Measurements from ENCODE around the gene GAREM1. TPM values are rescaled to one million over a fixed set of nuclear protein-coding genes. Genes with fewer than 3 reads are reported as not detected.

GAREM1 gene
- total and polyA plus RNA-seq, 3 donors from 2014 or later = 10.7 to 16.2 (median 15.2) TPM

DNA sequence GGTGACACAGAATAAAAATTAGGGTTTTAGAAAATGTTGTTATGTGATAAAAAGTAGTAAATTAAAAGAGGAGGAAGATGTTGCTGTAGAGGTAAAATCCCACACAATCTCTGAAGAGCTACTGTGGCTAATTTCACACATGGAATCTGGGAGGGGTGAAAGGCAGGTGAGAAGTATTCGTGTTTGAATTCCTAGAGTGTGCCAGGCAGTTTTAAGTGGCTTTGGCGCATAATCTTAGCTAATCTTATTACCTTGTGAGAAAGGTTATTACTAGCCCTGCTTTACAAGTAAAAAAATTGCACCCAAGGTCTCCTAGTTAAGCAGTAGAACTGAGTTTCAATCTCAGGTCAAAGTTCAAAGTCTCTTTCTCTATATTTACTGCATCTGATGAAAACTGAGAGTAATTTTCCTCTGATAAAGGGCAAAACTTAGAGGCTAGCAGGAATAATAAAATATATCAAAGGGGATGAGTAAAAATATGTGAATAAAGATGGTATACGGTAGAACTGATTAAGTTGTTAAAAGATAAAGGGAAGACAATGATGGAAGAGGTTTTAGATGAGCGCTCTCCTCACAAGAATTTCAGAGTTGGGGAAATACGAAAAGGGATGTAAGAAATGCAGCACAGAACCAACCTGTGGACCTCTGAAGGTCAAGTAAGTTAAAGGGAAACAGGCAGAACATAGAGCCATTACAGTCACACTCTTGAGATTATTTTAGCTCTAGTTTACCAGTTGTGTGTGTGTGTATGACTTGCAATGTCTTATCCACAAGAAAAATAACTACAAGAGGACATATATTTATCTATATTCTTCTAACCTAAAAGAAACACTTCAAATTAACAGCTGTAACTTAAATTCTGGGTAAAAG is 34.8 kb downstream of the GAREM1 start:
- intact Hi-C loops (cut with DNase I; ENCODE audit: low total_unique reads) = no loop called here
- WGBS, 2 donors = 83% methylated on average over 5 of the region's 5 CpGs
- no peak overlapping the region for H3K27ac ChIP-seq
- TF ChIP-seq POLR2A (IDR thresholded peaks at IDR 0.05) (no peak), CTCF (IDR thresholded peaks at IDR 0.05) (no peak)
- no peaks in the 10 kb centered on the region for H3K4me1 ChIP-seq
- no peaks in the 10 kb centered on the region for H3K9me3 ChIP-seq
- H3K4me3 ChIP-seq = no peak overlapping the region
- H3K27me3 ChIP-seq = no peaks in the 10 kb centered on the region
- DNase-seq = no peak
- H3K36me3 ChIP-seq (ENCODE audit: low read depth, missing control alignments) = no peaks in the 10 kb centered on the region

DNA sequence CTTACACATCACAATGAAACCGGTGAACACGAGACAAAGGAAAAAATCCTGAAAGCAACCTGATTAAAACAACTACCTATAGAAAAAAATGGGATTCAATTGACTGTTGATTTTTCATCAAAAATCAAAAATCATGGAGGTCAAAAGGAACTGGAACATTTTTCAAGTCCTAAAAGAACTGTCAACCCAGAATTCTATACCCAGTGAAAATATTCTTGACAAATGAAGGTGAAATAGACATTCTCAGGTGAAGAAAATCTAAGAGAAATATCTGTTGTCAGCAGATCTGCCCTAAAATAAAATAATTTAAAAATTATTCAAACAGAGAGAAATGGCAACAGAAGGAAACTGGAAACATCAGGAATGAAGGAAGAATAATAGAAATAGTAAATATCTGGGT is 38.9 kb downstream of the GAREM1 start:
- WGBS, 2 donors = 66 to 71% methylated on average over 2 of the region's 2 CpGs
- no peaks in the 10 kb centered on the region for H3K4me1 ChIP-seq
- intact Hi-C loops (cut with DNase I; ENCODE audit: low total_unique reads) = no loop called here
- H3K27me3 ChIP-seq = no peaks in the 10 kb centered on the region
- H3K9me3 ChIP-seq = no peaks in the 10 kb centered on the region
- no peak overlapping the region for H3K27ac ChIP-seq
- no peak overlapping the region for H3K4me3 ChIP-seq
- no peak for DNase-seq
- no peaks in the 10 kb centered on the region for H3K36me3 ChIP-seq (ENCODE audit: low read depth, missing control alignments)
- TF ChIP-seq POLR2A (IDR thresholded peaks at IDR 0.05) (no peak), CTCF (IDR thresholded peaks at IDR 0.05) (no peak)

GRCh38 chr18:32429402-32429801 is 41.3 kb downstream of the GAREM1 start:
- intact Hi-C loops (cut with DNase I; ENCODE audit: low total_unique reads) = no loop called here
- no peak for DNase-seq
- no peaks in the 10 kb centered on the region for H3K27me3 ChIP-seq
- H3K27ac ChIP-seq = no peak overlapping the region
- no peaks in the 10 kb centered on the region for H3K4me1 ChIP-seq
- TF ChIP-seq POLR2A (IDR thresholded peaks at IDR 0.05) = no peak
- no peak for TF ChIP-seq CTCF (IDR thresholded peaks at IDR 0.05)
- whole genome bisulfite sequencing, 2 donors = 81 to 89% methylated on average over 3 of the region's 3 CpGs
- H3K4me3 ChIP-seq = no peak overlapping the region
- H3K36me3 ChIP-seq (ENCODE audit: low read depth, missing control alignments) = no peaks in the 10 kb centered on the region
- no peaks in the 10 kb centered on the region for H3K9me3 ChIP-seq

DNA sequence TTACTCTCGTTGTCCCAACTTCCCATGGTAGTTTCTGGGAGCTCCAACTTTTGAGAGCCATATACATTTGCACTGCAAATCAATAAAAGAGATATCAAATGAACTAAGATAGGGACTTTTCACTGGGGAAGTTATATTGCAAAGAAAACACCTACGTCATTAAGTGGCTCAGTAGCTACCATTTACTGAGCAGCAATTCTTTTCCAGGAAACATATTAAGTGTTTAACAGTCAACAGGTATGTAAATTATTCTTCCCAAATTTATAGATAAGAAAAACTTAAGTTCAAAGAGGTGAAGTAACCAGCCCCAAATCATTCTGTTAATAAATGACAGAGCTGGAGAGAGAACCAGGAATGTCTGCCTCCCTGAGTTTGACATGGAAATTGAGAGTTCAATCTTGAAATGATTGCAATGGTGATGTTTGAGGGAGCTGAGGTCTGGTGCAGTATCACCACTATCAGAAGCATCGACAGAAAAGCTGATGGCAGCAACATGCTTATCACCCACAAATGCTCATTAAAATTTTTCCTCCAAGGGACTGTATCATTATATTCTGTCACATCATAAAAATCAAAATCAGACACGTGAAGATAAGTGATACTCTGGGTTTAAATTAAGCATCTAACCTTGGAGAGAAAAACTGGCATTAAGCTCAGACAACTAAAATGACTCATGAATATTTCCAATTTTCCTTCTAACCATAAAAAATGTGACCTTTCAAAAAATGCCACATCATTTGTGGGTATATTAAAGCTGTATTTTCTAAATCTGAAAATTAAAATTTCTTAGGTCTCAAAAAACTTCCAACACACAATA is 43.4 kb downstream of the GAREM1 start:
- Histone ChIP-seq H3K4me3 (no peak overlapping the region), H3K4me1 (no peaks in the 10 kb centered on the region), H3K27me3 (no peaks in the 10 kb centered on the region), H3K27ac (no peak overlapping the region), H3K36me3 (ENCODE audit: low read depth, missing control alignments) (no peaks in the 10 kb centered on the region), H3K9me3 (no peaks in the 10 kb centered on the region)
- TF ChIP-seq POLR2A (IDR thresholded peaks at IDR 0.05) = no peak
- no peak for TF ChIP-seq CTCF (IDR thresholded peaks at IDR 0.05)
- 73 to 80% methylated on average over 4 of the region's 4 CpGs for WGBS, 2 donors
- intact Hi-C loops (cut with DNase I; ENCODE audit: low total_unique reads) = no loop called here
- no peak for DNase-seq
